ENCODE measurements around the gene TBX18.

DNA sequence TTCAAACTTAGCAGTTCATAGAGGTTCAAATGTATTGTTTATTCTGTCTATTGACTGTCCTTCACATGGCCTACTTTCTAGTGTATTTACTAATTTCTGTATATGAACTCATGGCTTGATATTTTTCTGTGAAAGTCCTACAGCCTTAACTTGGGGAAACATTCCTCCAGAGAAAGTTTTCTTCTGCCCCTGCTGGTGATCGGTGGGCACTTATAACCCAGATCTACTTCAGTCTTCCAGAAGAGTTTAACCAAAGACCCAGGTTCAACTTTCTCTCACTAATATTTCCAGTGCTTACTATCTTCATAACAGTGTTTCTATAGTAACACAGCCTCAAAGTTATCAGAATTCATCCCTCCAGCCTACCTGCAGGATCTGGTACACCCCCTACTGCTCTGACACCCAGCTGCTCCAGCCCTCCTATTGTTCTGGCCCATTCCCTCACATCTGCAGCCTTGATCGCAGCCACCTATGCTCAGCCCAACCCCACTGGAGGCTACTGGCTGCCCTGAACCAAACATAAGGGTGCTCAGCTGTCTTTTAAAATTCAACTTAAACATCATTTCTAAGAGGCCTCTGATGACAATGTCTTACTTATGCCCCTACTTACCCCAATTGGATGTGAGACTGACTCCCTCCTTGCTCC lies 72.3 kb downstream of the TBX18 start:
- TF ChIP-seq CCNT2 (IDR thresholded peaks at IDR 0.05; ENCODE audit: borderline replicate concordance, extremely low read depth, insufficient read length, low read depth, low read length) (no peak), RCOR1 (IDR thresholded peaks at IDR 0.05; ENCODE audit: borderline replicate concordance in 1 of 2, low read depth in 2 of 2, low read length in 2 of 2) (no peak), NRF1 (conservative IDR thresholded peaks at IDR 0.05 in 1 of 2, IDR thresholded peaks at IDR 0.05 in 1 of 2) (no peak), ZNF76 (CRISPR knock-in tag; IDR thresholded peaks at IDR 0.05; ENCODE audit: borderline replicate concordance) (no peak), POLR2G (IDR thresholded peaks at IDR 0.05; ENCODE audit: low read depth, low read length) (no peak), YBX1 (IDR thresholded peaks at IDR 0.05) (no peak), MAFK (IDR thresholded peaks at IDR 0.05; ENCODE audit: low read length) (no peak), HMG20B (CRISPR knock-in tag; IDR thresholded peaks at IDR 0.05) (no peak), TBP (optimal IDR thresholded peaks at IDR 0.05; ENCODE audit: low read depth, low read length) (no peak), FOXK2 (conservative IDR thresholded peaks at IDR 0.05 in 1 of 2, IDR thresholded peaks at IDR 0.05 in 1 of 2; ENCODE audit: low read depth in 2 of 2) (no peak)
- TF ChIP-seq, protein P1, sequence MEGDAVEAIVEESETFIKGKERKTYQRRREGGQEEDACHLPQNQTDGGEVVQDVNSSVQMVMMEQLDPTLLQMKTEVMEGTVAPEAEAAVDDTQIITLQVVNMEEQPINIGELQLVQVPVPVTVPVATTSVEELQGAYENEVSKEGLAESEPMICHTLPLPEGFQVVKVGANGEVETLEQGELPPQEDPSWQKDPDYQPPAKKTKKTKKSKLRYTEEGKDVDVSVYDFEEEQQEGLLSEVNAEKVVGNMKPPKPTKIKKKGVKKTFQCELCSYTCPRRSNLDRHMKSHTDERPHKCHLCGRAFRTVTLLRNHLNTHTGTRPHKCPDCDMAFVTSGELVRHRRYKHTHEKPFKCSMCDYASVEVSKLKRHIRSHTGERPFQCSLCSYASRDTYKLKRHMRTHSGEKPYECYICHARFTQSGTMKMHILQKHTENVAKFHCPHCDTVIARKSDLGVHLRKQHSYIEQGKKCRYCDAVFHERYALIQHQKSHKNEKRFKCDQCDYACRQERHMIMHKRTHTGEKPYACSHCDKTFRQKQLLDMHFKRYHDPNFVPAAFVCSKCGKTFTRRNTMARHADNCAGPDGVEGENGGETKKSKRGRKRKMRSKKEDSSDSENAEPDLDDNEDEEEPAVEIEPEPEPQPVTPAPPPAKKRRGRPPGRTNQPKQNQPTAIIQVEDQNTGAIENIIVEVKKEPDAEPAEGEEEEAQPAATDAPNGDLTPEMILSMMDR (IDR thresholded peaks at IDR 0.05 in 2 of 3, conservative IDR thresholded peaks at IDR 0.05 in 1 of 3; ENCODE audit: insufficient read depth in 2 of 3, low read depth in 1 of 3, low read length in 3 of 3): no peak
- TF ChIP-seq, protein P2, sequence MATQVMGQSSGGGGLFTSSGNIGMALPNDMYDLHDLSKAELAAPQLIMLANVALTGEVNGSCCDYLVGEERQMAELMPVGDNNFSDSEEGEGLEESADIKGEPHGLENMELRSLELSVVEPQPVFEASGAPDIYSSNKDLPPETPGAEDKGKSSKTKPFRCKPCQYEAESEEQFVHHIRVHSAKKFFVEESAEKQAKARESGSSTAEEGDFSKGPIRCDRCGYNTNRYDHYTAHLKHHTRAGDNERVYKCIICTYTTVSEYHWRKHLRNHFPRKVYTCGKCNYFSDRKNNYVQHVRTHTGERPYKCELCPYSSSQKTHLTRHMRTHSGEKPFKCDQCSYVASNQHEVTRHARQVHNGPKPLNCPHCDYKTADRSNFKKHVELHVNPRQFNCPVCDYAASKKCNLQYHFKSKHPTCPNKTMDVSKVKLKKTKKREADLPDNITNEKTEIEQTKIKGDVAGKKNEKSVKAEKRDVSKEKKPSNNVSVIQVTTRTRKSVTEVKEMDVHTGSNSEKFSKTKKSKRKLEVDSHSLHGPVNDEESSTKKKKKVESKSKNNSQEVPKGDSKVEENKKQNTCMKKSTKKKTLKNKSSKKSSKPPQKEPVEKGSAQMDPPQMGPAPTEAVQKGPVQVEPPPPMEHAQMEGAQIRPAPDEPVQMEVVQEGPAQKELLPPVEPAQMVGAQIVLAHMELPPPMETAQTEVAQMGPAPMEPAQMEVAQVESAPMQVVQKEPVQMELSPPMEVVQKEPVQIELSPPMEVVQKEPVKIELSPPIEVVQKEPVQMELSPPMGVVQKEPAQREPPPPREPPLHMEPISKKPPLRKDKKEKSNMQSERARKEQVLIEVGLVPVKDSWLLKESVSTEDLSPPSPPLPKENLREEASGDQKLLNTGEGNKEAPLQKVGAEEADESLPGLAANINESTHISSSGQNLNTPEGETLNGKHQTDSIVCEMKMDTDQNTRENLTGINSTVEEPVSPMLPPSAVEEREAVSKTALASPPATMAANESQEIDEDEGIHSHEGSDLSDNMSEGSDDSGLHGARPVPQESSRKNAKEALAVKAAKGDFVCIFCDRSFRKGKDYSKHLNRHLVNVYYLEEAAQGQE (IDR thresholded peaks at IDR 0.05; ENCODE audit: borderline replicate concordance): no peak
- TF ChIP-seq, protein P2 (CRISPR knock-in tag; IDR thresholded peaks at IDR 0.05; ENCODE audit: low read depth): no peak
- TF ChIP-seq, protein P3, sequence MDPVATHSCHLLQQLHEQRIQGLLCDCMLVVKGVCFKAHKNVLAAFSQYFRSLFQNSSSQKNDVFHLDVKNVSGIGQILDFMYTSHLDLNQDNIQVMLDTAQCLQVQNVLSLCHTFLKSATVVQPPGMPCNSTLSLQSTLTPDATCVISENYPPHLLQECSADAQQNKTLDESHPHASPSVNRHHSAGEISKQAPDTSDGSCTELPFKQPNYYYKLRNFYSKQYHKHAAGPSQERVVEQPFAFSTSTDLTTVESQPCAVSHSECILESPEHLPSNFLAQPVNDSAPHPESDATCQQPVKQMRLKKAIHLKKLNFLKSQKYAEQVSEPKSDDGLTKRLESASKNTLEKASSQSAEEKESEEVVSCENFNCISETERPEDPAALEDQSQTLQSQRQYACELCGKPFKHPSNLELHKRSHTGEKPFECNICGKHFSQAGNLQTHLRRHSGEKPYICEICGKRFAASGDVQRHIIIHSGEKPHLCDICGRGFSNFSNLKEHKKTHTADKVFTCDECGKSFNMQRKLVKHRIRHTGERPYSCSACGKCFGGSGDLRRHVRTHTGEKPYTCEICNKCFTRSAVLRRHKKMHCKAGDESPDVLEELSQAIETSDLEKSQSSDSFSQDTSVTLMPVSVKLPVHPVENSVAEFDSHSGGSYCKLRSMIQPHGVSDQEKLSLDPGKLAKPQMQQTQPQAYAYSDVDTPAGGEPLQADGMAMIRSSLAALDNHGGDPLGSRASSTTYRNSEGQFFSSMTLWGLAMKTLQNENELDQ (CRISPR knock-in tag; IDR thresholded peaks at IDR 0.05; ENCODE audit: borderline replicate concordance): no peak
